ENCODE results near the gene CLEC3B.

DNA sequence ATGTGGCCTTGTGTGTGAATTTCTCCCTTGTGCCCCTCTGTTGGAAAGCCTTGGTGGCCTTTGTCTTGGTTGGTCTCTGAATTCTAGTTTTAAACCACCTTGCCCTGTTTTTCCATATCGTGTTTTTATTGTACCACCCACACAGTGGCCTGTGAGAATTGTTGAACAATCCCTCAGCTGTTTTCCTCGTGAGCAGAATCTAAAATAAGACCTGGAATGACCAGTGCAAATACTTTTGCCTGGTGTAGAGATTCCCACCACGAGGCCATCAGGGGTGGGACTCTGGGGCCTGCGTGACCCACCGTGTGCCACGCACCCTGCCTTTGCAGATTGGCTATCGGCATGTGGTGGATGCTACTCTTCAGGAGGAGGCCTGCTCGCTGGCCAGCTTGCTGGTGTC lies 19.0 kb upstream of the CLEC3B start:
- TF ChIP-seq, protein P1, sequence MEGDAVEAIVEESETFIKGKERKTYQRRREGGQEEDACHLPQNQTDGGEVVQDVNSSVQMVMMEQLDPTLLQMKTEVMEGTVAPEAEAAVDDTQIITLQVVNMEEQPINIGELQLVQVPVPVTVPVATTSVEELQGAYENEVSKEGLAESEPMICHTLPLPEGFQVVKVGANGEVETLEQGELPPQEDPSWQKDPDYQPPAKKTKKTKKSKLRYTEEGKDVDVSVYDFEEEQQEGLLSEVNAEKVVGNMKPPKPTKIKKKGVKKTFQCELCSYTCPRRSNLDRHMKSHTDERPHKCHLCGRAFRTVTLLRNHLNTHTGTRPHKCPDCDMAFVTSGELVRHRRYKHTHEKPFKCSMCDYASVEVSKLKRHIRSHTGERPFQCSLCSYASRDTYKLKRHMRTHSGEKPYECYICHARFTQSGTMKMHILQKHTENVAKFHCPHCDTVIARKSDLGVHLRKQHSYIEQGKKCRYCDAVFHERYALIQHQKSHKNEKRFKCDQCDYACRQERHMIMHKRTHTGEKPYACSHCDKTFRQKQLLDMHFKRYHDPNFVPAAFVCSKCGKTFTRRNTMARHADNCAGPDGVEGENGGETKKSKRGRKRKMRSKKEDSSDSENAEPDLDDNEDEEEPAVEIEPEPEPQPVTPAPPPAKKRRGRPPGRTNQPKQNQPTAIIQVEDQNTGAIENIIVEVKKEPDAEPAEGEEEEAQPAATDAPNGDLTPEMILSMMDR (IDR thresholded peaks at IDR 0.05) = no peak
- TF ChIP-seq POLR2A (IDR thresholded peaks at IDR 0.05) = no peak
